ENCODE results near the gene SLC7A5.
"Not testable (repeated sequence)": the region's sequence is repeated elsewhere in the genome, so short reads cannot be mapped to it uniquely, and the experiment has no call there.

SLC7A5 gene

DNA sequence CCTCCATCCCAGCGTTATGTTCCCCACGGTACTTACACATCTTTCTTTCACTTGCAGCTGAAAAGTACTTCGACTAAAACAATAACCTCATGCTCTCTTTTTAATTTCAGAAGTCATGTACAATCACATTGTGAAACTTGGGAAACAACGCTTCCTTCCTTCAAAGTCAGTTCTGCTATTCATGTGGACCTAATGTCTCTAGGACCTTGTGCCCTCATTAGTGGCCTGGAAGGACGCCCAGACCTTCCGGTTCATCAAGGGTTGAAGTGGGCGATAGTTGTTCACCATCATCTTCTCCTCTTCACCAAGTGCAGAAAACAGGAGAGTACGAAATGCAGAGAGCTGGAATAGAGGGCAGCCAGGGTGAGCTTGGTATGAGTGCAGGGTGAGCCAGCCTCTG is 18.6 kb upstream of the SLC7A5 start:
- DNase-seq = not testable (repeated sequence)

DNA sequence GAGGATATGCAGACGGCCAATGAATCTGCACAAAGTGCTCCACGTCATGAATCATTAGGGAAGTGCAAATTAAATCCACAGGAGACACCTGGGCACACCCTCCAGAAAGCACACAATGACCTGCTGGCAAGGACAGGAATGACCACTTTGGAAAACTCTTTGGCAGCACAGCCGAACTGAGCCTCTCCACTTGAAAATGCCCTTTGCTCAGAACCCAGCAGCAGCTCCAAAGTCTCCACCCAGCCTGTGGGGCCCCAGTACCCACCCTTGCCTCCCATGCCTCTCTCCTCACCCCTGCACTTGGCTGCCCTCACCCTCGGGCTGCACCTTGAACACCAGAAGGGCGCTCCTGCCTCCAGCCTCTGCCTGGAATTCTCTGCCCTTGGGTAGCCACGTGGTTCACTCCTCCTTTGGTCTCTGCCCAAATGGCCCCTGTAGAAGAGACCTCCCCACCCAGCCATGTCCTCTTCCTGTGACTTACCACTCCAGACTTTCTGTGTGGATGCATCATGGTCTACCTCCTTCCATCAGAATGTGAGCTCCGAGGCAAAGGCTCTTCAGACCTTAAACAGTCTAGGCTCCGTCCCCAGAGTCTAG is 16.2 kb upstream of the SLC7A5 start:
- DNase-seq = not testable (repeated sequence)

DNA sequence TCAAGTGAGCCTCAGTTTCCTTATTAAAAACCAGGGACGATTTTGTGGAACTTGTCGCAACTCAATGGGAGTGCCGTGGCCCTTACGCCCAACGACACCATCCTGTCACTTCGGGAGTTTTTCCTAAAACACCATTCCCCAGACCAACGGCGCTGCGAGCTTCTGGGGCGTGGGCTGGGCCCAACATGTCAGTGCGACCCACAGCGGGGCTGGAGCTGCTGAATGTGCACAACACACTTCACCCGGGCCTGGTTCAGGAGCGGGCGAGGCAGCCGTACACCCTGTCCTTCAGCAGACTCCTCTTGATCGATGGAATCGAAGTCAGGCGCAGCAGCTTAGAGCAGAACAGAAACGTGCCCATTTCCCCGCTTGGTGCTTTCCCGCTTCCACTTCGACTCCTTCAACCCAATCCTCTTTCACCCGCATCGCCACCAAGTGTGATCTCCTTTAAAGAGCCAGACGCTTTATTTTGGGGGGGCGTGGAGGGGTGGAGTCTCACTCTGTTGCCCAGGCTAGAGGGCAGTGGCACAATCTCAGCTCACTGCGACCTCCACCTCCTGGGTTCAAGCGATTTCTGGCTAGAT is 13.2 kb upstream of the SLC7A5 start:
- no peak for DNase-seq

DNA sequence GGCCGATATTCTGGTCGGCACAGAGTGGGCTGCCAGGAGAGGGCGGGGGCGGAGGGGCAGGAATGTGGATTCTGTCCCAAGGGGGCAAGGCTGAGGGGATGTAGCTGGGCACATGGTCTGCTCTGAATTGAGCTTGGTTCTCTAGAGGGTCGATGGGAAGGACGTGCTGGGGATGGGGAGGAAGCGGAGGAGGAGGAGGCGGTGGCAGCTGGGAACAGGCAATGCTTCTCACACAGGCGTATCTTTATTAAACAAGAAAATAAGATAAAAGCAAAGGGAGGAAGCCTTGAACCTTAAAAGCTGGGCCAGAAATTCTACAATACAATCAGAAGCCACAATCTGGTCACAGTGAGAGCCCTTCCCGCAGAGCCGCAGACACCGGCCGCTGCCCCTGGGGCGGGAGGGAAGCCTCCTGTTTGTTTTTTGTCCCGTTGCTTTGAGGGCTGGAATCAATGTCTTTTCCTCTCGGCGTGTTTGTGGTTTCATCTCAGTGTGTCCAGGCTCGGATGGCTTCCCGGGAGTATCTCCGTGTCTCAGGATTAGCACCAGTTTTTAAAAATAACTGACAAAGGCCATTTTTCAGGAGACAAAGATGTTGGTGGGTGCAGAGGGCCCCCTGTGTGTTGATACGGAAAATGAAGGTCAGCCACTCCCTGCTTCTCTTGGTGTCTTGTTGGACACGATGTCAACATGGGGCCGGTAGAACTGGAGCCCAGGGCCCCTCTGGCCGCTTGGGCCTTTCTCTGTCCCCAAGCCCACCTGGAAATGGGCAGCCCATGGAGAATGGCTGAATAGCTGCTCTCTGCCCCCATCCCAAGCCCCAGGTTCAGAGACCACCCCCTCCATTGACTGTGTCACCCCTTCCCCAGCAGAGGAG is 12.3 kb upstream of the SLC7A5 start:
- DNase-seq = no peak

DNA sequence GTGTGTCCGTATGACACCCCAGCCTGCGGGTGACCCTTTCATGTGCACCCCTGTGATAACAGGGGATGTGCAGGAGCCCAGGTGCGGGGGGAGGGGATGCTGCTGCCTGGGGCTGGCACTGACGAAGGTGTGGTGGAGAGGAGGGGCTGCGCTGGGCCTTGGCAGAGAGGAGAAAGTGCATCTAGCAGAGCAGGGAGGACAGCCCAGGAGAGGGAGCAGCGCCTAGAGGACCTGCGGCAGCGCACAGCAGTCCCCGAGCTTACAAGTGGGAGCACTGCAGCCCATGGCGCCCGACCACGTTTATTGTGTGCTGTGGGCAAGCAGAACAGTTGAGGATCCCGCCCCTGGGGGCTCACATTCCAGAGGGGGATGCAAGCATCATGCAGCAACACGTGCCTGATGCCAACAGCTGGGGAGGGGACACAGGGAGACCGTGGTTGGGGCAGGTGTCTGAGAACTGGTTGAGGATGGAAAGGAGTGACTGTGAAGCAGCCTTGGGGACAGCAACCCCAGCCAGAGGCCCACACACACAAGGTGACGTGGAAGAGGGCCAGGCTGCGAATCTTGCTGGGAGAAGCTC is 10.9 kb upstream of the SLC7A5 start:
- DNase-seq = no peak

DNA sequence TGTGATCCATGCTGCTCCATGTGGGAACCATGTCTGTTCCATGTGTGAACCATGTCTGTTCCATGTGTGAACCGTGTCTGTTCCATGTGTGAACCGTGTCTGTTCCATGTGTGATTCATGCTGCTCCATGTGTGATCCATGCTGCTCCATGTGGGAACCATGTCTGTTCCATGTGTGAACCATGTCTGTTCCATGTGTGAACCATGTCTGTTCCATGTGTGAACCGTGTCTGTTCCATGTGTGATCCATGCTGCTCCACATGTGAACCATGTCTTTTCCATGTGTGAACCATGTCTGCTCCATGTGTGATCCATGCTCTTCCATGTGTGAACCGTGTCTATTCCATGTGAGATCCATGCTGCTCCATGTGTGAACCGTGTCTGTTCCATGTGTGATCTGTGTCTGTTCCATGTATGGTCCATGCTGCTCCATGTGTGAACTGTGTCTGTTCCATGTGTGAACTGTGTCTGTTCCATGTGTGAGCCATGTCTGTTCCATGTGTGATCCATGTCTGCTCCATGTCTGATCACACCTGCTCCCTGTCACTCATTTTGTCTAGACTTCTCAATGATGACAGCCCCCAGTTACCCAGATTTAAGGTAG is 10.2 kb upstream of the SLC7A5 start:
- DNase-seq = not testable (repeated sequence)

DNA sequence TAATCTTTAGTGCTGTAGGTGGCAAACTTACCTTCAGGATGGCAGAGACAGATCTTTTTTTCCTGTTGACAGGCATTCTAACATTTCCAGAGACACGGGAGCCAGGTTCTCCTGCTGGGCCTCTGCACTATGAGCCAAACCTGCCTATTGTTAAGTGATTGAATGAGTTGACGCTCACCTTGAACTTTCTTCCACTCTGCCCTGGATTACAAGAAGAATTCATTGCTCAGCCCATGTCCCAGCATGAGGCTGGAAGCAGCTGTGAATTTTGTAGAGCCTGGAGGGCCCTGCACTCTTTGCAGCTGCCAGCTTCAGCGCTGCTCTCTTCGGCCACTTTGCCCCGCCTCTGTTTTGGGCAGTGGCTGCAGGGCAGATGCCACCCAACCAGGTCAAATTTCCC is 9.4 kb upstream of the SLC7A5 start:
- DNase-seq = no peak

DNA sequence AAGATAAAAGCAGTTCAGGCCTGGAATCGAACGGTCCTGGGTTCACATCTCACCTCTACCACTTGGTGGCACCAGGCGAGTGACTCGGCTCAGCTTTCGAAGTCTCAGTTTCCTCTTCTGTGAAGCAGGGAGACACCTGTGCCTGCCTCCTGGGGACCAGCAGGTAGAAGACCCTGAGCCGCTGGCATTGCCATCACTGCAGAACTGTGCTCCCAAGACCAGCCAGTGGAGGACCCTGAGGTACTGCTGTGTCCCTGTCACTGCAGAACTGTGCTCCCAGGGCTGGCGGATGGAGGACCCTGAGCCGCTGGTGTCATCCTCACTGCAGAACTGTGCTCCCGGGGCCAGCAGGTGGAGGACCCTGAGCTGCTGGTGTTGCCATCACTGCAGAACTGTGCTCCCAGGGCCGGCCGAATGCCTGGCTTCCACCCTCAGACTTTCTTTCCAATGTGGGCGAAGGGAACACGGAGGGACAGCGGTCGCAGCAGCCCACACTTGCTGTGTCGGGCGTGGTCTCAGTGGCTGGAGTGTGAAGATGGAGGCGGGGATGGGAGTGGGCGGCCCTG is 8.7 kb upstream of the SLC7A5 start:
- DNase-seq = no peak

DNA sequence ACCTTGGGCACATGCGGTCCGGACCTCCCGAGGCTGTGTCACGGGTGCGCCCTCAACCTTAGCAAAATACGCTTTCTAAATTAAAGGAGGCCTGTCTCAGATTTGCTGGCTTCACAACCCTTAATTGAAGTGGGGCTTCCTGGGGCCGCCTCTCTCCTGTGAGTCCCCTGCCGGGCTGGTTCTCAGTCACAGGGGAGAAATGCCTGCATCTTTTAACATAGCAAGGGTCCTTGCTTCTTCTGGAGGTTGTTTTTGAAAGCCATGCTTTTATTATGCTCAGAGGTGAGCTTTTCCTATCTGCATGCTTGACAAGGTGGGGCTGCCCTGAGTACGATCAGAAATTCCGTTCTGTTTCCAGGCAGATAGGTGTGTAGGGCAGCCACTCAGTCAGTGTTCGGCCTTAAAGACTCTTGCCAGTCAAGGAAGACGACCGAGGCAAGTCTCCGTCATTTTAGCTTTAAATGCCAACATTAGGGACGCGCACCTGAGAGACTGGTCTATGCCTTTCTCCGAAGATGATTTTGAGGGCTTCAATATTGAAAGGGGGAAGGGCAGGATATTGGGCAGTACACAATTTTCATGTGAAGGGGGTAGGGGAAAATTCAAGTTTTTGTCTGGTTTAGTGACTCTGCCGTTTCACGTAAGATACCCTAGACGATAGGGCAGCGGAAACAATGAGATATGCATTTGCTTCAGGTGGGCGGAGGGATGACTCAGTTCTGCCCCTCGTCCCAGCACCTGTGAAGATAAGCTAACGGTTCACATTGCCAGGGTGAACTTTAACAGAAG is 5.5 kb upstream of the SLC7A5 start:
- DNase-seq = peak in 1 of 5 donors; percentile 75

DNA sequence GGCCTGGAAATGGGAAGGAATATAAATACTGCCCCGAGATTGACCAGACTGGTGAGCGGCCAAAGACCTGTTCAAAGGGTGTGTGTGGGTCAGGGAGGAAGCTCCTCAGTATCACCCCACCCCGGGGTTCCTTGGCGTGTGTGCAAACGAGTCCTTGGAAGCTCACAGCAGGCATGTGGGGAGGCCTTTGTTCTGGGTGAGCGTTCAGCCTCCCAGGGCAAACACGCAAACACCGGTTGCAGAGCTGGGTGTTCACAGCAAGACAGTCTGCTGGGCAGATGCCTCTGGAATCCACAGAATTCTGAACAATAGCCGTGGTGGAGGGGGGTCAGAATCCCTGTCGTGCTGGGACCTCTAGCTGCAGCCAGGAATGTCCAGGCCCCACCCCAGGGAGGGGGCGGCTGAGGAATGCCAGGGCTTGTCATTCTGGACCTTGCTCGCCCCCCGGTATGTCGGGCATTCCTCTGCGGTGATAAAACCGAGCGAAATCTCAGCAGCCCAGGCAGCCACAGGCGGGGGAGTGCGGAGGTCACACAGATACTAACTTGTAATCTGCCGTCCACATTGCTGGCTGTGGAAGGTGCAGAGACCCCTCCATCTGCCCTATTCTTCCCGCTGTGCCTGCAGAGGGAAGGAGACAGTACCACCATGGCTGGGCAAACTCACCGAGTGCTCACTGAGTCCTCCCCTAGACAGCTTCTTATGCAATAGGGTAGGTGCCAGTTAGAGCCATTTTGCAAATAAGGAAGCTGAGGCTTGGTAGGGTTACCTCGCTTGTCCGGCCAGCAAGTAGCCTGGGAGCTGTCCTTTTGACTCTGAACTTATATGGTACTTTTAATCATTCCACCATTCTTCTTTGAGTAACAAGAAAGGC is 1.3 kb upstream of the SLC7A5 start:
- not testable (repeated sequence) for DNase-seq

DNA sequence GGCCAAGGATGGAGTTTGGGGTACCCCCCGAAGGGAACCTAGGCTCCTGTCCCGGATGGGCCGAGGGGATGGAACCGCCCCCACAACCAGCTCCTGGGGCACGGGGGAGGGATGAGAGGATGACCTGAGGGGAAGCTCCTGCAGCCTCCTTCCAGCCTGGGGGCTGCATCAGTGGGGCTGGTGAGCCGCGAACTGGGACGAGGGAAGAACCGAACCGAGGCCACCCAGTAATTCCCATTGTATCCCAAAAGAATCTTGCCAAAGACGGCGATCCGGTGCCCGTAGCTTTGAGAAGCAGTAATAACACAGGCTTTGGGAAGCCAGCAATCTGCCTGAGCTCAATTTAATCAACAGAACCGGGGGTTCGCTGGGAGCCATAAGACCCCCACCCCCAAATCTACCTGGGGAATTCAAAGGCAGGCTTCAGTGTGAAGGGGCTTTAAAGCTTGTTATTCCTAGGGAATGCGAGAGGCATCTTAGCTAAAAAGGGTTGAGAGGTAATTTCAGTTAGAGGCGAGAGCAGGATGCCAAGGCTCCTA is 641 bp upstream of the SLC7A5 start:
- not testable (repeated sequence) for DNase-seq

DNA sequence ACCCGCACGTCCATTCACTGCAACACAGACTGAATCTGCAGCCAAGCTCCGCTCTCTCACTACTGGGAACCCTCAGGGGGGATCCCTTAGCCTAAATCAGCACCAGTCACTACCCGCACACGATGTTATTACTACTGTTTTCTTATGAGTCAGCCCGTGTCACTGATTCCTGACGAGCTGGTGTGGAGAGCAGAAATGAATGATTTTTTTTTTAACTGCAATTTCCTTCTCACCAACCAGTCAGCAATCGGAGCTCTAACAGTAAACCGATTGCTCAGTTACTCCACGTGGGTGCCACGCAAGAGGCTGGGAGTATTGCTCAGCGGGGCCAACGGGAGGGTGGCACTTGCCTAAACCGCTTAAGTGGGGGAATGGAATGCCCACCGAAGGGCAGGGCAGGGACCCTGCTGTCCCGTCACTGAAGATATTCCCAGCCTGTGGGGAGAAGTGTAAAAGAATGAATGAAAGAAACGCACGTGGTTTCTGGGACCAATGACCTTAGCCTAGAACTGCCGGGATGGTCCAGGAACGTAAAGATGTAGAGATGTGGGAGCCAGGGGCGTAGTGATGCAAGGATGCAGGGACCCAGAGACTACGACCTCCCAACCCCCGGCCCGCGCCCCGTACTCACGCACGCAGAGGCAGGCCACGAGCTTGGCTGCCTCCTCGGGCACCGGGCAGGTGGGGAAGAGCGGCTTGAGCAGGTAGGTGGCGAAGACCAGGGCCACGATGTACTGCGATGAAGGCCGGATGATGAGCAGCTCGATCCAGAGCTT is 865 bp downstream of the SLC7A5 start:
- peak in 4 of 5 donors; percentile 35 to 87 (median 39) for DNase-seq

DNA sequence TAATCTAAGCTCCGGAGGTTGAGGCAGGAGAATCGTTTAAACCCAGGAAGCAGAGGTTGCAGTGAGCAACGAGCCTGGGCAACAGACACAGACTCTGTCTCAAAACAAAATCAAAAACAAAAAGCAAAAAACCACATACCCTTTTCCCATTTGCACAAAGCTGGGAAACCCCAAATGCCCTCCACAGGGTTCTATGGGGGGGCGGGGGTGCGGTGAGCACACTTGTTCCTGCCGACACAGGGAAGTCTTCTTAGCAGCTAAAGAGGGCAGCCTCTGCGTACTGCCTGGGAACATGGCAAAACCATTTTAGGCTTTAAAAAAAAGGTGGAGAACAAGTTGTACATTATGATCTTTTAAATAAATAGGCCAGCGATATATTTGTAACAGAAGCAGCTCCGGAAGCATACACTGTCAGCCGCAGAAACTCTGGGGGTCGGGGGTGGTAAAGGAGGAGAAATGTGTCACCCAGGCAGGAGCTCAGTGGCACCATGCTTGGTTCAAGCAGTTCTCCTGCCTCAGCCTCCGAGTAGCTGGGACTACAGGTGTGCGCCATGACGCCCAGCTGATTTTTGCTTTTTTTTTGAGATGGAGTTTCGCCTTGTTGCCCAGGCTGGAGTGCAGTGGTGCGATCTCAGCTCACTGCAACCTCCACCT is 3.3 kb downstream of the SLC7A5 start:
- peak in 3 of 5 donors; percentile 31 to 82 (median 45) for DNase-seq

DNA sequence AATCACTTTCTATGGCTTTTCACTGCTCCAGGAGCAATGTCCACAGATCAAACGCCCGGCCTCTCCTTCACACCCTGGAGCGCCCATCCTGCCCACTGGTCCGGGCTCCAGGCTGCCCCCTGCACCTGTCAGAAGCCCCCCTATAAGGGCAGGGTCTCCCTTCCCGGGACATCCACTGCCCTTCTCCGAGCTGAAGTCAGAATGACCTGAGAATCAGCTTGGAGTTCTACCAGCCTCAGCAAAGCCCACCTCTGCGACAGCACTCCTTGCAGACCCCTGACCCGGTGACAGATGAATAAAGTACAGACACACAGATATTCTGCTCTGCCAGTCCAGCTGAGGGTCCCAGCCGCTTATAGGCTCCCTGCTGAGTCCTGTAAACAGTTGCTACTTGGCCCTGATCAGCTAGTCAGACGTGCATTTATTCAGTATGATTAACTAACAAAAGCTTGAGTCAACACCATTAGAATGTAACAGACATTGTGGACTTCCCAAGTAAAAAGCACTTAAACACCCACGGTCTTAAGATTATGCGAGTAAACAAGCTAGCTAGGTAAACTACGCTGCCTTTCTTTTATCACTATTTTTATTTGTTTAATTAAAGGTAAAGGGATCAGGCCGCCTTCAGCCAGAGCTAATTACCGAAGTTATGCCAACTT is 4.8 kb downstream of the SLC7A5 start:
- DNase-seq = no peak

DNA sequence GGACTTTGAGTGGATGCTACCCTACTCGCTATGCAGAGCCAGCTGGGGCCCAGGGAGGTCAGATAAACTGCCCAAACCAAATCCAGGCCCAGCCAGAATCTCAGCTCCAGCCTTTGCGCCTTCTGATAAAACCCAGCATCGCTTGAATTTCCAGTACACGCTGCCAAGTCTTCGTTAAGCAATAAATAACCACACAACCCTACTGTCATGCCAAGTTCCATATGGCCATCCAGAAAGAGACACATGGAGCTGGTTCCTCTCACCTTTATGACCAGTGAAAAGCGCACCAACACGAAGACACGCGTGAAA is 6.0 kb downstream of the SLC7A5 start:
- not testable (repeated sequence) for DNase-seq

DNA sequence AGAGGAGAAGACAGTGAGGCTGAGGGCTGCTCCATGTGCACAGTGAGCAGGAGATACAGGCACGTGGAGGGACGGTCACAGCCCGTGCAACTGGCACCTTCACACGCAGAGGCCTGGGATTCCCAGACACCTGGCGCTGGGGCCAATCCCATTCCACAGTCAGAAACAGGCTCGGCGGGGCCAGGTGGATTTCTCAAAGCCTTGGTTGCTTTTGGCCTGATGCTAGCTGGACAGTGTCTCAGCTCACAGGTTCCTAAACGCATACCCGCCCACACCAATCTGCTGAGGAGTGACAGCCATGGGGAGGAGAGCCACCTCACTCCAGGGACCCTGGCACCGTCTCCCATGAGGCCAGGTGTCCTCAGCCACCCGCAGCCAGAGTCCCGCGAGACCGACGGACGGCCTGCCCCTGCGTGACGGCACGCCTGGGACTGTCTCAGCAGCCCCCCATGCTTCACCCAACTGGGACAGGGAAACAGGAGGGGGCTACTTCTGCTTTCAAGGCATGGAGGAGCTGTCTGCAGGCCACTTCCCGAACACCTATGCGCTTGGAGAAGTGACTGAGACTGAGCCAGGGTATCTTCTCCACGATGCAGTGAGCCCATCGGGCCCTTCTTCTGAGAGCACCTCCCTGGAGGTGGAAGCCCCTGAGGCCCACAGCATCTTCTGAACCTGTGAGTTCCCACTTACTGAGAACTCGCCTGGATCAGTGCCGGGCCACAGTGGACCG is 6.5 kb downstream of the SLC7A5 start:
- DNase-seq = not testable (repeated sequence)

DNA sequence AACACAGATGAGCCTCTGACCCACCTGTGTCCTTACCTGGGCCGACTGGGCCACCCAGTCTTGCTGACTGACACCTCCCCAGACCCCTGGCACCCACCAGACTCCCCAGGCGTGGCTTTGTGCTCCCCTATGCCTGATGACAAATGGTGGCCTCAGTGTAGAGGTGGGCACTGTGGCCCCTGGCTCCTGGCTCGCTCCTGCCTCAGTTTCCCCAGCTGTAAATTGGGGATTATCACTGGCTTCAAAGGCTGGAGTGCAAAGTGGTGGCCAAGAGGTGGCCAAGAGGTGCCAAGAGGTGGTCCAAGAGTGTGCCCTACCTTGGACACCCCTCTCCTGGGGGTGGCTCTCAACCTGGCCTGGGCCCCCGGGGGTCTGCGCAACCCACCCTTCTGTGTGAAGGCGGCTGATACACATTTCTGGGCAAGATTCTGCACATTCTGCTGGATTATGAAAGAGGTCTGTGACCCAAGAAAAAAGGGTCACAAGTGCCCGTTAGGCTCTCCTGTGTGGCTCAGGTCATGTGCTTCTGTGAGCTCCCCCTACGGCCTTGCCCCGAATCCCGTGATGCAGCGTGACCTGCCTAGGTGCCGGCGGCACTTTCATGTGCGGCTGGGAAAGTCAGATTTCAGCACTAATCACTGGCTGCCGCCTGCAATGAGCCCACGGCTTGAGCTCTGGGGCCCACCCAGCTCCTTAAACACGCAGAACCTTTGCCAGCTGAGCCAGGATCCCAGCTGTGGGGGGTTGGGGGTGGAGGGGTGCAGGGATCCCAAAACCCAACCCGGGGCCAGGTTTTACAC is 7.8 kb downstream of the SLC7A5 start:
- not testable (repeated sequence) for DNase-seq
